G401.6 (cell line): Measurements from ENCODE around the gene ARRDC2.

Experiments
- FAIRE-seq: peaks from 2 replicates; lab custom pipeline; 2012; peaks lifted over from hg19 to GRCh38; lab: Jason Lieb, UNC

ARRDC2 gene

GRCh38 chr19:18058208-18059009 lies 50.4 kb downstream of the ARRDC2 start:
- peak; percentile 51 for FAIRE-seq

- no peak for FAIRE-seq
These were observed 51.3 kb downstream of the ARRDC2 start for GRCh38 chr19:18059297-18059696.

GRCh38 chr19:18059902-18060301 lies 51.9 kb downstream of the ARRDC2 start:
- no peak for FAIRE-seq

DNA sequence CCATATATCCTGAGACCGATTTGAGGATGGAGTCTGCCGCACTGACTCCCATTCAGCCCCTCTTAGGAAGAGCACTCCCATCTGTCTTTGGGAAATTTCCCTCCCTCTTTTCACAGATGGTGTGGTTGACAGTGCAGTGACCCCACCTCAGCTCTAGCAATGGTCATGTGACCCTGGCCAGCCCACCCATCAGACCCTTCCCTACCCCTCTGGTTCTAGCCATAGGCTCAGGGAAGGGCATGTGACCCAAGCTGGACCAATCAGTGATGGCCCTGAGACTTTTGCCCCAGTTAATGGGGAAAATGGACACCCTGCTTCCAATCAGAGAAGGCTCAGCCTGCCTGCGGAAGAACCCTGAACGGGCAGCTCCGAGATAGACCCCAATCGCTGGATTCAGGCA lies 52.5 kb downstream of the ARRDC2 start:
- FAIRE-seq, result no peak

GRCh38 chr19:18062028-18062427 lies 54.1 kb downstream of the ARRDC2 start:
- no peak for FAIRE-seq

DNA sequence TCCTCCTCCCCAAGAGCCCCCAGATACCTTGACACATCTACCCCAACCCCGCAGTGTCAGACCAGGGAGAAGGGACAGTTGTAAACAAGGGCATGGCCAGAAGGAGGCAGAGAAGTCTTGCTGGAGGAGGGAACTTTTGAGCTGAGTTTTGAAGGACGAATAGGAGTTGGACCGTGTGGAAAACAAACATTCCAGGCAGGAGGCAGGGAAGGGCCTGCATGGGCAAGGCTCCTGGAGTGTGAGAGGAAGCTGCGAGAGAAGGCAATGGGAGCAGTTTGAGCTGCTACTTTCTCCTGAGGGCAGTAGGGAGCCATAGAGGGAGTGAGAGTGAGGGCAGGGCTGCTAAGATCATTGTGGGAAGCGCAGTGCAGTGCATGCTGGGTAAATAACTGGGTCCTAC lies 55.5 kb downstream of the ARRDC2 start:
- no peak for FAIRE-seq
